HG02870 (cell line): Measurements from ENCODE around the gene ATG2B.
"Not testable (repeated sequence)": the region's sequence is repeated elsewhere in the genome, so short reads cannot be mapped to it uniquely, and the experiment has no call there.

Experiments used
- ATAC-seq: cut with Tn5 transposase; IDR thresholded peaks from one replicate; pipeline ENCODE4 v1.9.1; 2021; ENCODE audit warnings: mild to moderate bottlenecking, moderate library complexity; ENCODE audit not compliant: unreplicated experiment

Gene ATG2B

GRCh38 chr14:96383445-96383844 lies 20.3 kb upstream of the ATG2B start:
- no peak for ATAC-seq

GRCh38 chr14:96380735-96381134 lies 17.6 kb upstream of the ATG2B start:
- peak; percentile 85 for ATAC-seq

GRCh38 chr14:96376093-96376492 lies 13.0 kb upstream of the ATG2B start:
- no peak for ATAC-seq

- no peak for ATAC-seq
These were observed 10.4 kb upstream of the ATG2B start for GRCh38 chr14:96373538-96373937.

GRCh38 chr14:96370528-96370927 lies 7.4 kb upstream of the ATG2B start:
- no peak for ATAC-seq

GRCh38 chr14:96368534-96368933 lies 5.4 kb upstream of the ATG2B start:
- ATAC-seq = no peak

- ATAC-seq = no peak
These were observed 1.8 kb upstream of the ATG2B start for GRCh38 chr14:96364962-96365361.

- peak; percentile 28 for ATAC-seq
These were observed 703 bp upstream of the ATG2B start for GRCh38 chr14:96363751-96364336.

GRCh38 chr14:96362071-96362964 lies 823 bp downstream of the ATG2B start:
- ATAC-seq = peak; percentile 23

GRCh38 chr14:96359959-96360358 lies 3.2 kb downstream of the ATG2B start:
- ATAC-seq = no peak

GRCh38 chr14:96357216-96357615 lies 5.9 kb downstream of the ATG2B start:
- no peak for ATAC-seq

- ATAC-seq = no peak
These were observed 8.9 kb downstream of the ATG2B start for GRCh38 chr14:96354246-96354645.

GRCh38 chr14:96352708-96353107 lies 10.4 kb downstream of the ATG2B start:
- ATAC-seq = no peak

GRCh38 chr14:96351986-96352385 lies 11.2 kb downstream of the ATG2B start:
- no peak for ATAC-seq

GRCh38 chr14:96349286-96350075 lies 13.7 kb downstream of the ATG2B start:
- no peak for ATAC-seq

- ATAC-seq = not testable (repeated sequence)
These were observed 15.2 kb downstream of the ATG2B start for GRCh38 chr14:96347957-96348356.

GRCh38 chr14:96345669-96346068 lies 17.5 kb downstream of the ATG2B start:
- ATAC-seq = no peak

- no peak for ATAC-seq
These were observed 21.8 kb downstream of the ATG2B start for GRCh38 chr14:96341323-96341722.

- no peak for ATAC-seq
These were observed 24.6 kb downstream of the ATG2B start for GRCh38 chr14:96338551-96338950.

- ATAC-seq = no peak
These were observed 38.9 kb downstream of the ATG2B start for GRCh38 chr14:96324219-96324618.

GRCh38 chr14:96320605-96321004 lies 42.5 kb downstream of the ATG2B start:
- no peak for ATAC-seq

GRCh38 chr14:96318836-96319235 lies 44.3 kb downstream of the ATG2B start:
- ATAC-seq = no peak
